Measurements from ENCODE around the gene IL36RN.

Gene IL36RN

GRCh38 chr2:113032737-113033136 is 26.3 kb upstream of the IL36RN start:
- H3K9me3 Mint-ChIP-seq: no peaks in the 10 kb centered on the region
- no peaks in the 10 kb centered on the region for H3K36me3 Mint-ChIP-seq (ENCODE audit: low read depth)
- no peak overlapping the region for H3K4me3 Mint-ChIP-seq
- H3K4me1 Mint-ChIP-seq (ENCODE audit: low read depth): no peaks in the 10 kb centered on the region
- H3K27me3 Mint-ChIP-seq (ENCODE audit: low read depth): peaks cover 27% of the 10 kb centered on the region
- H3K27ac Mint-ChIP-seq: no peak overlapping the region

GRCh38 chr2:113034016-113034415 is 25.0 kb upstream of the IL36RN start:
- Mint-ChIP-seq H3K4me3 (no peak overlapping the region), H3K9me3 (no peaks in the 10 kb centered on the region), H3K36me3 (ENCODE audit: low read depth) (no peaks in the 10 kb centered on the region), H3K4me1 (ENCODE audit: low read depth) (no peaks in the 10 kb centered on the region), H3K27ac (no peak overlapping the region), H3K27me3 (ENCODE audit: low read depth) (peaks cover 16% of the 10 kb centered on the region)

GRCh38 chr2:113036763-113037162 is 22.2 kb upstream of the IL36RN start:
- H3K9me3 Mint-ChIP-seq: no peaks in the 10 kb centered on the region
- H3K27ac Mint-ChIP-seq: no peak overlapping the region
- peaks cover 2% of the 10 kb centered on the region for H3K4me1 Mint-ChIP-seq (ENCODE audit: low read depth)
- H3K36me3 Mint-ChIP-seq (ENCODE audit: low read depth): no peaks in the 10 kb centered on the region
- H3K27me3 Mint-ChIP-seq (ENCODE audit: low read depth): peaks cover 21% of the 10 kb centered on the region
- no peak overlapping the region for H3K4me3 Mint-ChIP-seq

- H3K9me3 Mint-ChIP-seq: no peaks in the 10 kb centered on the region
- no peak overlapping the region for H3K4me3 Mint-ChIP-seq
- H3K4me1 Mint-ChIP-seq (ENCODE audit: low read depth): peaks cover 2% of the 10 kb centered on the region
- peaks cover 29% of the 10 kb centered on the region for H3K27me3 Mint-ChIP-seq (ENCODE audit: low read depth)
- no peaks in the 10 kb centered on the region for H3K36me3 Mint-ChIP-seq (ENCODE audit: low read depth)
- H3K27ac Mint-ChIP-seq: no peak overlapping the region
Measured at GRCh38 chr2:113038291-113038690, 20.7 kb upstream of the IL36RN start.

GRCh38 chr2:113039158-113039557 is 19.8 kb upstream of the IL36RN start:
- Mint-ChIP-seq H3K27ac (no peak overlapping the region), H3K27me3 (ENCODE audit: low read depth) (peaks cover 29% of the 10 kb centered on the region), H3K4me1 (ENCODE audit: low read depth) (peaks cover 2% of the 10 kb centered on the region), H3K9me3 (no peaks in the 10 kb centered on the region), H3K4me3 (no peak overlapping the region), H3K36me3 (ENCODE audit: low read depth) (no peaks in the 10 kb centered on the region)

GRCh38 chr2:113039719-113040118 is 19.3 kb upstream of the IL36RN start:
- Mint-ChIP-seq H3K9me3 (no peaks in the 10 kb centered on the region), H3K27me3 (ENCODE audit: low read depth) (peaks cover 29% of the 10 kb centered on the region), H3K36me3 (ENCODE audit: low read depth) (no peaks in the 10 kb centered on the region), H3K4me3 (no peak overlapping the region), H3K27ac (no peak overlapping the region), H3K4me1 (ENCODE audit: low read depth) (peaks cover 2% of the 10 kb centered on the region)

- Mint-ChIP-seq H3K36me3 (ENCODE audit: low read depth) (no peaks in the 10 kb centered on the region), H3K27ac (no peak overlapping the region), H3K4me1 (ENCODE audit: low read depth) (peaks cover 2% of the 10 kb centered on the region), H3K9me3 (no peaks in the 10 kb centered on the region), H3K27me3 (ENCODE audit: low read depth) (peaks cover 37% of the 10 kb centered on the region), H3K4me3 (no peak overlapping the region)
Measured at GRCh38 chr2:113041871-113042270, 17.1 kb upstream of the IL36RN start.

GRCh38 chr2:113046465-113046864 is 12.5 kb upstream of the IL36RN start:
- H3K27ac Mint-ChIP-seq: no peak overlapping the region
- no peak overlapping the region for H3K4me3 Mint-ChIP-seq
- peaks cover 31% of the 10 kb centered on the region for H3K27me3 Mint-ChIP-seq (ENCODE audit: low read depth)
- no peaks in the 10 kb centered on the region for H3K9me3 Mint-ChIP-seq
- H3K4me1 Mint-ChIP-seq (ENCODE audit: low read depth): no peaks in the 10 kb centered on the region
- no peaks in the 10 kb centered on the region for H3K36me3 Mint-ChIP-seq (ENCODE audit: low read depth)

- no peak overlapping the region for H3K4me3 Mint-ChIP-seq
- H3K4me1 Mint-ChIP-seq (ENCODE audit: low read depth): peaks cover 2% of the 10 kb centered on the region
- H3K27me3 Mint-ChIP-seq (ENCODE audit: low read depth): peaks cover 16% of the 10 kb centered on the region
- H3K36me3 Mint-ChIP-seq (ENCODE audit: low read depth): peaks cover 3% of the 10 kb centered on the region
- H3K27ac Mint-ChIP-seq: no peak overlapping the region
- H3K9me3 Mint-ChIP-seq: peaks cover 13% of the 10 kb centered on the region
Measured at GRCh38 chr2:113050921-113051895, 7.8 kb upstream of the IL36RN start.

- peaks cover 11% of the 10 kb centered on the region for H3K27me3 Mint-ChIP-seq (ENCODE audit: low read depth)
- peaks cover 3% of the 10 kb centered on the region for H3K36me3 Mint-ChIP-seq (ENCODE audit: low read depth)
Measured at GRCh38 chr2:113052396-113052917, 6.5 kb upstream of the IL36RN start, which contains the start of gene IL36B. Gene IL36B, minus strand, starts transcription at chr2:113052867.

GRCh38 chr2:113053666-113054065 is 5.3 kb upstream of the IL36RN start:
- peaks cover 9% of the 10 kb centered on the region for H3K27me3 Mint-ChIP-seq (ENCODE audit: low read depth)
- H3K9me3 Mint-ChIP-seq: peaks cover 15% of the 10 kb centered on the region
- H3K27ac Mint-ChIP-seq: no peak overlapping the region
- H3K4me1 Mint-ChIP-seq (ENCODE audit: low read depth): peaks cover 2% of the 10 kb centered on the region
- no peak overlapping the region for H3K4me3 Mint-ChIP-seq
- peaks cover 3% of the 10 kb centered on the region for H3K36me3 Mint-ChIP-seq (ENCODE audit: low read depth)

More at GRCh38 chr2:113052396-113052917, 6.5 kb upstream of the IL36RN start, which contains the start of gene IL36B:
- Mint-ChIP-seq H3K27ac (no peak within 1 kb of the TSS), H3K9me3 (peaks cover 15% of the 10 kb centered on the region), H3K4me1 (ENCODE audit: low read depth) (peaks cover 2% of the 10 kb centered on the region), H3K4me3 (no peak within 1 kb of the TSS)

GRCh38 chr2:113054066-113054465 is 4.9 kb upstream of the IL36RN start:
- H3K4me1 Mint-ChIP-seq (ENCODE audit: low read depth): peaks cover 2% of the 10 kb centered on the region
- no peak overlapping the region for H3K27ac Mint-ChIP-seq
- peaks cover 3% of the 10 kb centered on the region for H3K36me3 Mint-ChIP-seq (ENCODE audit: low read depth)
- peaks cover 15% of the 10 kb centered on the region for H3K9me3 Mint-ChIP-seq
- peaks cover 7% of the 10 kb centered on the region for H3K27me3 Mint-ChIP-seq (ENCODE audit: low read depth)
- no peak overlapping the region for H3K4me3 Mint-ChIP-seq

GRCh38 chr2:113056521-113056920 is 2.5 kb upstream of the IL36RN start:
- Mint-ChIP-seq H3K4me3 (no peak overlapping the region), H3K27ac (no peak overlapping the region), H3K27me3 (ENCODE audit: low read depth) (peaks cover 3% of the 10 kb centered on the region), H3K4me1 (ENCODE audit: low read depth) (peaks cover 2% of the 10 kb centered on the region), H3K9me3 (peaks cover 15% of the 10 kb centered on the region), H3K36me3 (ENCODE audit: low read depth) (peaks cover 3% of the 10 kb centered on the region)

- Mint-ChIP-seq H3K27me3 (ENCODE audit: low read depth) (peaks cover 3% of the 10 kb centered on the region), H3K36me3 (ENCODE audit: low read depth) (peaks cover 3% of the 10 kb centered on the region), H3K27ac (no peak overlapping the region), H3K4me1 (ENCODE audit: low read depth) (peaks cover 2% of the 10 kb centered on the region), H3K9me3 (peaks cover 15% of the 10 kb centered on the region), H3K4me3 (no peak overlapping the region)
Measured at GRCh38 chr2:113057117-113057516, 1.9 kb upstream of the IL36RN start.

GRCh38 chr2:113058411-113058994 is 495 bp upstream of the IL36RN start:
- Mint-ChIP-seq H3K4me3 (no peak overlapping the region), H3K9me3 (peaks cover 15% of the 10 kb centered on the region), H3K27ac (no peak overlapping the region), H3K36me3 (ENCODE audit: low read depth) (peaks cover 3% of the 10 kb centered on the region), H3K4me1 (ENCODE audit: low read depth) (peaks cover 2% of the 10 kb centered on the region), H3K27me3 (ENCODE audit: low read depth) (peaks cover 3% of the 10 kb centered on the region)

Data from T-helper 1 cell treated with Interleukin-12 subunit alpha and Interleukin-12 subunit beta and Interleukin-4 antibody, amounts not matched to agents 30 μg/mL and 1 μg/mL, for 36 hours (primary cell).